Left cardiac atrium (tissue), 4 donors: ENCODE data around the gene CDK12. TPM values are rescaled to one million over a fixed set of nuclear protein-coding genes. Genes with fewer than 3 reads are reported as not detected.

Experiments
- ATAC-seq, 2 donors: fragments of 200-7000 bp; cut with Tn5 transposase; one replicate each; pipeline ENCODE4 v1.9.1; 2020; ENCODE audit warnings: mild to moderate bottlenecking in 2 of 2, moderate library complexity in 2 of 2
- DNase-seq: peaks from one replicate; pipeline ENCODE4 v3.0.0-alpha.2; 2020
- intact Hi-C, 2 donors: fragments of 100-400 bp; cut with DNase I; formaldehyde crosslinking; loops; one replicate each; pipeline versions ENCODE4 v1.14.1 to v1.15.1; 2022 to 2023
- total RNA-seq, 2 donors: library from RNA; stranded (reverse); fragmentation: NEBNext Ultra II Directional; extraction: Animal tissue kit (Norgen Biotek cat#: 25700); gene quantifications; one replicate each; pipeline ENCODE4 v1.2.1, GENCODE V29; 2021
- donor health status: DM: no; HTN: yes; CAD: no.
- donor health status: DM: no; HTN: yes; CAD: no; lungs with severe emphysema.
- donor health status: DM: yes; HTN: yes; CAD: no.
- donor health status: Dilated cardiomyopathy.

CDK12 gene
- total RNA-seq, 2 donors from 2014 or later: 23.7 to 28.6 TPM

DNA sequence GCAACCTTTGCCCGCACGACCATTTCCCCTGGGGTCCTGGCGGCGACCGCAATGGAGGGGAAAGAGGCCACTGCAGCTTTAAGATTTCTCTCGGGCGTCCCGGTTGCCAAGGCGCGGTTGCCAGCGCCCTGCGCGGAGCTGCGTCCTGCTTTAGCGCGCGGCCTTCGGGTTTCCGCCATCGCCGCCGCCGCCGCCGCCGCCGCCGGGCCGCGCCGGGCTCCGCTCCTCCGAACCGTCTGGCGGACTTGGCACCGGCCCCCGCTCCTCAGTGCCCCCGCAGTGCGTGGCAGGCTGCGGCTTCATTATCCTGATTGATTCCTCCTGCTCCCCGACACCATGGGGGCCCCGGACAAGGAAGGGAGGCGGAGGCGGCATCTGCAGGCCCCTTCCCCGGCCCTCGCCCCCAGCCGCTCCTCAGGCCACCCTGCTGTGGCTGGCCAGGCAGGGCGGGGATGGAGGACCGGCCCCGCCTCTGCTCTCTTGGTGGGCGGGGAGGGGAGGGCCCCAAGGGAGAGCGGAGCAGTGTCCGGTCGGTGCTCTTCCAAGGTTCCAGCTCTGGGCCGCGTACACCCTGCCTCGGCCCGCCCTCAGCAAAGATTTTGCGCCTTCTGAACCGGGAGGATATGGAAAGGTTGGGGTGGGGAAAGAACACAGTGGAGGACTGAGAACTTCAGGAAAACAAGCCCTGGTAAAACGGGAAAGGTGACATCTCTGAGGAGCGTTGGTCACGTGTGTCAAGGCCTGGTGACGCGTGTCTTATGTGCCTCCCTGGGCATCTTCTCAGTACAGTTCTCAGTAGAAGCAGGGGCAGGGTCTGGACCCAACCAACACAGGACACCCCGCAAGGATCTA is 112.4 kb downstream of the CDK12 start:
- intact Hi-C loops: no loop called here
- DNase-seq: peak; percentile 76
- ATAC-seq: peak; percentile 96 to 98

DNA sequence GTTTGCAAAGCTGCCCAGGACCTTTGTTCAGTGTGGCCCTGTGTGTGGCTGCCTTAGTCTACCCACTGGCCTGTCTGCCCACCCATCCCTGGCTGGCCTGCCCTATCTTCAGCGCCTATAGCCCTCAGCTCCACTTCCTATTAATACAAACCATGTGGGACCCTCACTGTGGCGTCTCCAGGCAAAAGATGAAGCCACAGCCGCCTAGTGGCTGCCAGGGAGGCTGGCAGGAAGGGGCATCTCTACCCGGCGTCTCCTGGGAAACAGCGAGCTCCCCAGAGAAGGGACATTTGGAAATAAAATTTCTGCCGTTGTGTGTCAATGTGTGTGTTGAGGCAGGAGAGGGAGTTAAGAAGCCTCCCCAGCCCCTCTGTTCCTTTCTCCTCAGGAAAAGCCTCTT is 114.9 kb downstream of the CDK12 start:
- intact Hi-C loops: no loop called here
- no peak for DNase-seq
- no peak for ATAC-seq

DNA sequence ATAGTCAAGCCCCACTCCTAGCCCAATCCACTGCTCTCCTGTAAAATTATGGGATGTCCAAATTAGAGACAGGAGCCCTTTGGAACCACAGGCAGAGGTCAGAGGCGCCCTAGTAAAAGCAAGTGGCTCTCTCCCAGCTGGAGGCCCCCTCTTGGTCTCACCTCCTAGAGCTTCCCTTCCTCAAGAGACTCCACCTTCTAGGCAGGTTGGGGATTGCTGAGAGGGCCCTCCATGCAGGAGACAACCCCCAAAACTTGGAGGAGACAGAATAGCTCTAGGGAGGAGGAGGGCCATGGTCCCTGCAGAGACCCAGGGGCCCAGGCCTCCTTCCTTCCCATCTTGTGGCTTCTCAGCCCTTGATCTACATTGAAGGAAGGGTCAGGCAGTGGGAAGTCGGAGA is 117.0 kb downstream of the CDK12 start:
- ATAC-seq (no peak), DNase-seq (no peak)
- intact Hi-C loops: no loop called here

DNA sequence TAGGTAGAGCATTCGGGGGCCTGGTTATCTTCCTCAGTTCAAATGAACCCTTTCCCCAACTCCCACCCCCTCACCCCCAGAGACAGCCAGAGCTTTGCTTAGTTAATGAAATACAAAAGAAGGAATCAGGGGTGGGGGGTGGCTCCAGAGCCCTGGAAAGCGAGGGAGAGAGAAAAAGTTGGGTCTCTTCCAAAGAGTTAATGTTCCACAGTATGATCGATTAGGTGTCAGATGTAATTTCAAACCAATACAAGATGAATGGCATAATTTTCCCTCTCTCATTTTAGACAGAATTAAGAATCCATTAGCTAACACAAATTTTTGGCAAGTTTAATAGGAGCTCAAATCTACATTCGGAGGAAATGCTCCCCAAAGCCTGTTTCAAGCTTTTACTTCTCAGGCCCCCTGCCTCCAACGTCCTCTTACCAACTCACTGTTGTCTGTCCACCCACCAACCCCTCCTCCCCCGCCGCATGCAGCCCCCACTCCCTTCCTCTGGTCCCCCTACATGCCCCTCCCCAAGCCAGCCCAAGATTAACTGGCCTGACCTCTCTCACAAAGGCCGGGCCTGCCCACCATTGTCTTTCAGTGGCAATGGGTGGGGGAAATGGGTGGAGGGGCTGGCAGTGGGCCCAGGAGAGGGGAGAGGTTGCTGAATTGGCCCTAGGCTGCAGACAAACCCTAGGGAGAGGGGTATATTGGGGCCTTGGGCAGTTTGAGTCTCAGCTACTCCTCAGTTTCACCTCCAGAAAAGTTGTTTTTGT is 118.2 kb downstream of the CDK12 start:
- intact Hi-C loops: no loop called here
- ATAC-seq: peak in 1 of 2 donors; percentile 66

DNA sequence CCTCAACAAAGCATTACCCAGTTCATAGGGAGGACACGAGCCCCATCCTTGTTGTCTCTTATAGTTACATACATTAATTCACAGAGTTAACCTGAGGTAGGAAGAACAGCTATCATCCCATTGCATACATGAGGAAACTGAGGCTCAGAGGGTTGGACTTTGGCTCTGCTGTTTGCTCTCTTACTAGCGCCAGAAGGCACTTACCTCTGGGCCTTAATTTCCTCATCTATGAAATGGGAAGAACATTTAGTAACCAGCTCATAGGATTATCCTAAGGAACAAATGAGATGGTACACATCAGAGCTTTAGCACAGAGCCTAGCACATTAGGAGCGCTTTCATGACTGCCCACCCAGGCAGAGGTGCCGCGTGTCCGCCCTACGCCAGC is 118.8 kb downstream of the CDK12 start:
- ATAC-seq (no peak), DNase-seq (no peak)
- intact Hi-C loops: no loop called here

More for the DNA sequence above, 118.2 kb downstream of the CDK12 start:
- peak; percentile 72 for DNase-seq

DNA sequence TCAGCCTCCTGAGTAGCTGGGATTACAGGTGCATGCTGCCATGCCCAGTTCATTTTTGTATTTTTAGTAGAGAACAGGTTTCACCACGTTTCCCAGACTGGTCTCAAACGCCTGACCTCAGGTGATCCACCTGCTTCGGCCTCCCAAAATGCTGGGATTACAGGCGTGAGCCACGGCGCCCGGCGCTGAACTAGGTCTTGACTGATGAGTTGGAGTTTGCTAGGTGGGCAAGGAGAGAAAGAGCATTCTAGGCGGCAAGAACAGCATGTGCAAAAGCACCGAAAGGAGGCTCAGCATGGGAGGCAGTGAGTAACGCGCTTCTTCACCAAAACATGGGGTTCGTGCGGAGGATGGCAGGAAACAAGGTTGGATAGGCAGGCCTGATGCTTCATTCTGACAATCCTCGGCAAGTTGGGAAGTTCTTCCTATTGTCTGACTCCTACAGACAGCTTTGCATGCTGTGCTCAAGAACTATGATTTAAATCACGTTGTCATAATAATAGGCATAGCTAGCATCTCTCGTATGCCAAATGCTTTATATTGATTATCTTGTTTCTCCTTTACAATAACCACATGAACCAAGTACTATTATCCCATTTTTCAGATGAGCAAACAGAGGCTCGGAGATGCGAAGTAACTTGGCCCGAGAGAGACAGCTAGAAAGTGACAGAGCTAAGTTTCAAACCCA is 119.9 kb downstream of the CDK12 start:
- intact Hi-C loops: no loop called here
- no peak for ATAC-seq
- no peak for DNase-seq

DNA sequence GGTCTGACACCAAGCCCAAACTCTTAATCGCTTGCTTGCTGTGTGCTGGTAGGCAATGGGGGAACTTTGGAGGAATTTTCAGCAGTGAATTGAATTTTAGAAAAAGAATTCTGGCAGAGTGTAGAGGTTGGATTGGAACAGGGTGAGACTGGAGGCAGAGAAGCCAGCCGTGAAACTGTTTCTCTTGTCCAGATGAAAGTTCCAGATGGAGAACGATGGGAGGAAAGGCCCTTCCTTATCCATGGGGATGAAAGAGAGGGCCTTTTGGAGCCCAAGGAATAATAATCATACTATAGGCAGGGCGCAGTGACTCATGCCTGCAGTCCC is 120.4 kb downstream of the CDK12 start:
- ATAC-seq (no peak), DNase-seq (no peak)
- intact Hi-C loops: no loop called here

DNA sequence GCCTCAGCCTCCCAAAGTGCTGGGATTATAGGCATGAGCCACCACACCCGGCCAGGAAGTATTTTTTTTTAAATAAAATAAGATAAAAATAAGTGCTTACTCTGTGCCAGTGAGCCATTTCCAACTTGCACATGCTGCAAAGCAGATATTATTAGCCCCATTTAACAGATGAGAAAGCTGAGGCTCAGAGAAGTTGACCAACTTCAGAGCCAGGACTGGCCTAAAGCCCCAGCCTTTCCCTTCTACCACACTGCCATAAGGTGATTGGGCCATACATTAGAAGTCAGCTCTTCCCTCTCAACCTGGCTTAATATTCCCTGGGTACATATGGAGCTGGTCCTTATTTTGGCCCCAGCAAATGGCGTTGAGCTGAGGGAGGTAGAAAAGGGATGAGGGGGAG is 121.4 kb downstream of the CDK12 start:
- ATAC-seq (no peak), DNase-seq (no peak)
- intact Hi-C loops: no loop called here

Other genes with a start within 250 kb of the CDK12 start
- 1 to 10 TPM; 1.4 to 5.9 TPM for gene STAC2, start 235.5 kb upstream of the CDK12 start, total RNA-seq
- 10 to 100 TPM in 1 of 2 donors, 1 to 10 TPM in 1; 6.1 to 11.4 TPM for gene FBXL20, start 59.9 kb upstream of the CDK12 start, total RNA-seq
- gene MED1, start 10.2 kb upstream of the CDK12 start, total RNA-seq: 10 to 100 TPM; 21.1 to 27.2 TPM
- not detected for gene NEUROD2, start 146.4 kb downstream of the CDK12 start, total RNA-seq
- gene PPP1R1B, start 165.5 kb downstream of the CDK12 start, total RNA-seq: 1 to 10 TPM; 4.0 to 5.3 TPM
- 10 to 100 TPM; 22.8 to 24.8 TPM for gene STARD3, start 175.7 kb downstream of the CDK12 start, total RNA-seq
- gene TCAP, start 203.9 kb downstream of the CDK12 start, total RNA-seq: 1,000 to 10,000 TPM; 1,910 to 2,797 TPM
- 10 to 100 TPM in 1 of 2 donors, 1 to 10 TPM in 1; 9.7 to 11.2 TPM for gene PNMT, start 207.0 kb downstream of the CDK12 start, total RNA-seq
- gene PGAP3, start 226.6 kb downstream of the CDK12 start, total RNA-seq: 10 to 100 TPM in 1 of 2 donors, 1 to 10 TPM in 1; 9.7 to 18.1 TPM
- gene ERBB2, start 238.6 kb downstream of the CDK12 start, total RNA-seq: 10 to 100 TPM; 72.7 to 78.5 TPM